ENCODE results near the gene GRK5.
A peak's percentile ranks its signal among the peaks of the same experiment; 100 is the strongest.
"Not testable (repeated sequence)": the region's sequence is repeated elsewhere in the genome, so short reads cannot be mapped to it uniquely, and the experiment has no call there.

Gene GRK5

GRCh38 chr10:119233123-119233820, 25.9 kb downstream of the GRK5 start:
- H3K4me3 ChIP-seq (replicated peaks; ENCODE audit: low read depth, low read length), result no peak overlapping the region
- peak; percentile 70 for DNase-seq (ENCODE audit: low read depth)
- no peak for TF ChIP-seq CTCF (IDR thresholded peaks at IDR 0.05; ENCODE audit: low read length, missing control alignments)

GRCh38 chr10:119233821-119234220, 26.4 kb downstream of the GRK5 start:
- DNase-seq (ENCODE audit: low read depth), result peak; percentile 85
- TF ChIP-seq CTCF (IDR thresholded peaks at IDR 0.05; ENCODE audit: low read length, missing control alignments), result no peak

DNA sequence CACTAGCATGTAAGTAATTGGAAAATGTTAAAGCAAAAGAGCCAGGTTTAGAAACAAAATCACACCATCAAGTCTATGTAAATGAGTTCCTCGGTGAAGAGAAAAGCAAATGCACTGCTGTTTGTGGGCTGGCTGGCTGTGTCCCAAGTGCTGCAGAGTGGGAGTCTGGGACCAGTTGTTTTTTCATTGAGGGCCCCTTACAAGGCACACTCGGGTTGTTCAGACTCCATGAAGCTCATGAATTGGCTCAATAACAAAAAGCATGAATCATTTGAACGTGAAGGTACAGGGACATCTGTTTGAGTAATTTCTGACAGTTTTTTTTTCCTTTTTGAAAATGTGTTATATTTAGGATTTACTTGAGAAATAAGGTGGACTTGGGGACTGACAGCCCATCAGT, 28.0 kb downstream of the GRK5 start:
- no peak for TF ChIP-seq CTCF (IDR thresholded peaks at IDR 0.05; ENCODE audit: low read length, missing control alignments)
- peak; percentile 84 for DNase-seq (ENCODE audit: low read depth)
- no peak overlapping the region for H3K4me3 ChIP-seq (replicated peaks; ENCODE audit: low read depth, low read length)

More at GRCh38 chr10:119233821-119234220, 26.4 kb downstream of the GRK5 start:
- no peak overlapping the region for H3K4me3 ChIP-seq (replicated peaks; ENCODE audit: low read depth, low read length)

DNA sequence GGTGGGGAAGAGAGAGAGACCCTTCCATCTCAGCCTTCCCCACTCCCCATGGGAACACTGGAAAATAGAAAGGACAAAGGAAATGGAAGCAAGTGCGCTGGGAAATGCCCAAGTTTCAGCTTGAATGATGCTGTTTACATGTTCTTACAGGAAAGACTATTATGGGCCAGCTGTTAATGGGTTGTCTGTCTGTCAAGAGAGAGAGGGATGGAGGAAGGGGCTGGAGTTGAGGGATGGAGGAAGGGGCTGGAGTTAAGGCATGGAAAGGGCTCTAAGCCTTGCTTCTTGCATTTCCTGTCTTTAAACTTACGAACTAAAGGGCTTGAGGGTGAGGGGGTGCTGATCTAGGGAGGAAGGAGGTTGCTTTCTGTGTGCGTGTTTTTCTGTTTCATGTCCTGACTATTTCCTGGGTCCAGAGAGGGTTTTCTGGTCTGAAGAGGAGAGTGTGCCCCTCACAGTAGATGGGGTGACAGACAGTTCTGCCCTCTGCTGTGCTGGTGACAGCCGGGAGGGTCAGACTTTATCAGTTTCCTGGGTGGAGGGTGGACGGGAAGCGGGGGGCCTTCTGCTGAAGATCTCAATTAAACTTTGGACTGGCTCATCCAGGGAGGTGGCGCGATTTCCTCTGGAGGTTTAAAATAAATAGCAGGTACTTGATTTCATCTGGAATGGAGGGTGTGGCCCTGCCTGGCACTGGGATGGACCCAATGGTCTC, 30.5 kb downstream of the GRK5 start:
- no peak for TF ChIP-seq CTCF (IDR thresholded peaks at IDR 0.05; ENCODE audit: low read length, missing control alignments)
- peak; percentile 38 for DNase-seq (ENCODE audit: low read depth)
- no peak overlapping the region for H3K4me3 ChIP-seq (replicated peaks; ENCODE audit: low read depth, low read length)

- no peak overlapping the region for H3K4me3 ChIP-seq (replicated peaks; ENCODE audit: low read depth, low read length)
- no peak for TF ChIP-seq CTCF (IDR thresholded peaks at IDR 0.05; ENCODE audit: low read length, missing control alignments)
- no peak for DNase-seq (ENCODE audit: low read depth)
These were observed 31.2 kb downstream of the GRK5 start for GRCh38 chr10:119238577-119238976.

- DNase-seq (ENCODE audit: low read depth); H3K4me3 ChIP-seq (replicated peaks; ENCODE audit: low read depth, low read length): not testable (repeated sequence)
These were observed 31.6 kb downstream of the GRK5 start for GRCh38 chr10:119239015-119239414.

DNA sequence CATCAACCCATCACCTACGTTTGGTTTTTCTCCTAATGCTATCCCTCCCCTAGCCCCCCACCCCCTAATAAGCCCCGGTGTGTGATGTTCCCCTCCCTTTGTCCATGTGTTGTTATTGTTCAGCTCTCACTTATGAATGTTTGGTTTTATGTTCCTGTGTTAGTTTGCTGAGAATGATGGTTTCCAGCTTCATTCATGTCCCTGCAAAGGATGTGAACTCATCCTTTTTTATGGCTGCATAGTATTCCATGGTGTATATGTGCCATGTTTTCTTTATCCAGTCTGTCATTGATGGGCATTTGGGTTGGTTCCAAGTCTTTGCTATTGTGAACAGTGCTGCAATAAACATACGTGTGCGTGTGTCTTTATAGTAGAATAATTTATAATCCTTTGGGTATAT, 32.3 kb downstream of the GRK5 start:
- DNase-seq (ENCODE audit: low read depth); H3K4me3 ChIP-seq (replicated peaks; ENCODE audit: low read depth, low read length): not testable (repeated sequence)

GRCh38 chr10:119241066-119241465, 33.7 kb downstream of the GRK5 start:
- no peak for TF ChIP-seq CTCF (IDR thresholded peaks at IDR 0.05; ENCODE audit: low read length, missing control alignments)
- DNase-seq (ENCODE audit: low read depth), result no peak
- no peak overlapping the region for H3K4me3 ChIP-seq (replicated peaks; ENCODE audit: low read depth, low read length)

Data from fibroblast of pulmonary artery (primary cell).